A549 treated with Mapracorat at 1 μM for 4 hours (cell line): Measurements from ENCODE around the gene SHKBP1. TPM values are rescaled to one million over a fixed set of nuclear protein-coding genes. Genes with fewer than 3 reads are reported as not detected.

Source experiments
- total RNA-seq: library from RNA; stranded (reverse); fragments of 200-300 nt; extraction: Qiagen RNA extraction; gene quantifications from 5 replicates; pipeline ENCODE4 v1.2.3, GENCODE V29; 2022

The SHKBP1 gene
- total RNA-seq = 100 to 141 TPM (median 132 TPM) in 5 replicates

DNA sequence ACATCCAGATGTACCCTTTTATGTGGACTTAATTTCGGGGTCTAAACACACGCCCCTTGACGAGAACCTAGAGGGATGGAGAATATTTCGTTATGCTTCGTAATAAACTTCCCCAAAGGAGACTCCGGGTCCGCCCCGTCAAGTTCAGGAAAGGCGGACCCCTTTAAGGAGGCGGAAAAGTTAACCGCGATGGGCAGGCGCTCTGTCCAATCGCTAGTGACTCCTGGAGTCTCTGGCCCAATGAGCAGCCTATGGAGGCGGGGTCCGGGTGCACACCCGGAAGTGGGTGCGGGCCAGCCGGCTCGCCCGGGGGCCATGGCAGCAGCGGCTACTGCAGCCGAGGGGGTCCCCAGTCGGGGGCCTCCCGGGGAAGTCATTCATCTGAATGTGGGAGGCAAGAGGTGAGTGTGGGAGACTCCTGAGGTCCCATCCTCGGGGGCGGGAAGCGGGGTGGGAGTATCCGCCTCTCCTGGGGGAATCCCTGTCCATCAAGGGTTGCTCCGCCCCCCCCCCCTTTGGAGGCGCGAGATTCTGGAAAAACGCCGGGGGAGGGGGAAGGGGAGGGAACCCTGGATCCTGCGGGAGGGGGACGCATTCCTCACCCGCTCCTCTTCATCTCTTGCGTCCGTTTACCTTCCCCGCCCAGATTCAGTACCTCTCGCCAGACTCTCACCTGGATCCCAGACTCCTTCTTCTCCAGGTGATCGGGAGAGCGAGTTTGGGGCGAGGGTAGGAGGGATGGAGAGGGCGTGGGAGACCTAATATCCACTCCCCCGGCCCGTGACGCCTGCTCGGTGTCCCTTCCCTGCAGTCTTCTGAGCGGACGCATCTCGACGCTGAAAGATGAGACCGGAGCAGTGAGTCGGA, at the start of gene SHKBP1:
SHKBP1 (plus strand) TSS at position 289 of the 867 bp plus-strand sequence; CDS start at position 316, 27 bp downstream.

GRCh38 chr19:40601134-40601974, 24.7 kb downstream of the SHKBP1 start, which contains the start of gene LTBP4:
LTBP4 (plus strand) TSS chr19:40601369; CDS start chr19:40601388, 19 bp downstream.

Other genes starting within 250 kb of the SHKBP1 start
- gene C19orf47, start 228.5 kb upstream of the SHKBP1 start, total RNA-seq = 25.5 to 31.7 TPM (median 30.0 TPM) in 5 replicates
- gene PLD3, start 228.2 kb upstream of the SHKBP1 start, total RNA-seq = 258 to 266 TPM (median 261 TPM) in 5 replicates
- 0.17 to 0.38 TPM (median 0.26 TPM) in 5 replicates for gene HIPK4, start 186.7 kb upstream of the SHKBP1 start, total RNA-seq
- gene PRX, start 163.5 kb upstream of the SHKBP1 start, total RNA-seq = 0.95 to 1.8 TPM (median 1.4 TPM) in 5 replicates
- gene SERTAD1, start 150.9 kb upstream of the SHKBP1 start, total RNA-seq = 22.5 to 38.9 TPM (median 31.3 TPM) in 5 replicates
- 38.2 to 47.6 TPM (median 43.8 TPM) in 5 replicates for gene SERTAD3, start 132.5 kb upstream of the SHKBP1 start, total RNA-seq
- gene BLVRB, start 111.1 kb upstream of the SHKBP1 start, total RNA-seq = 246 to 360 TPM (median 316 TPM) in 5 replicates
- gene SPTBN4, start 109.9 kb upstream of the SHKBP1 start, total RNA-seq = 0.34 to 0.85 TPM (median 0.59 TPM) in 5 replicates
- gene LTBP4, start 24.5 kb downstream of the SHKBP1 start, total RNA-seq = 34.0 to 57.1 TPM (median 54.1 TPM) in 5 replicates
- gene NUMBL, start 113.8 kb downstream of the SHKBP1 start, total RNA-seq = 52.9 to 83.0 TPM (median 79.0 TPM) in 5 replicates
- gene COQ8B, start 140.0 kb downstream of the SHKBP1 start, total RNA-seq = 70.0 to 99.8 TPM (median 92.0 TPM) in 5 replicates
- 28.1 to 38.0 TPM (median 35.6 TPM) in 5 replicates for gene ITPKC, start 140.2 kb downstream of the SHKBP1 start, total RNA-seq
- gene ACTMAP, start 173.6 kb downstream of the SHKBP1 start, total RNA-seq = 15.8 to 20.1 TPM (median 19.3 TPM) in 5 replicates
- gene SNRPA, start 174.3 kb downstream of the SHKBP1 start, total RNA-seq = 146 to 186 TPM (median 157 TPM) in 5 replicates
- not detected in 5 replicates for gene MIA, start 198.6 kb downstream of the SHKBP1 start, total RNA-seq
- 14.1 to 20.4 TPM (median 18.9 TPM) in 5 replicates for gene RAB4B, start 201.4 kb downstream of the SHKBP1 start, total RNA-seq
- gene EGLN2, start 222.3 kb downstream of the SHKBP1 start, total RNA-seq = 75.4 to 103 TPM (median 94.6 TPM) in 5 replicates